CD4-positive, CD25-positive, alpha-beta regulatory T cell (primary cell): Measurements from ENCODE around the gene SLC49A4. TPM values are rescaled to one million over a fixed set of nuclear protein-coding genes. Genes with fewer than 3 reads are reported as not detected.

Experiments
- ATAC-seq, 2 donors: fragments of 150-1000 bp; cut with Tn5 transposase; one replicate each; pipeline ENCODE4 v1.10.0; 2021; ENCODE audit warnings: low read depth in 2 of 2, moderate number of reproducible peaks in 2 of 2, moderate library complexity in 1 of 2
- DNase-seq, 3 donors: peaks; one replicate each; pipeline versions ENCODE4 v3.0.0 to v3.0.0-alpha.2; 2012 to 2022; ENCODE audit warnings: mixed read lengths in 1 of 3
- H3K27ac ChIP-seq: one replicate; pipeline ENCODE4 v1.7.0; 2013; ENCODE audit warnings: mild to moderate bottlenecking, low read length; ENCODE audit not compliant: insufficient read depth, poor library complexity, severe bottlenecking
- H3K27me3 ChIP-seq: one replicate; pipeline ENCODE4 v1.7.0; 2013; ENCODE audit warnings: low read length; ENCODE audit not compliant: control insufficient read depth, insufficient read depth
- H3K36me3 ChIP-seq: one replicate; pipeline ENCODE4 v1.7.0; 2013; ENCODE audit warnings: mild to moderate bottlenecking, low read length, moderate library complexity; ENCODE audit not compliant: control insufficient read depth, insufficient read depth
- H3K4me1 ChIP-seq: 2 replicates; pipeline ENCODE4 v1.7.0; 2013; ENCODE audit warnings: mild to moderate bottlenecking, low read length; ENCODE audit not compliant: insufficient read depth, control insufficient read depth, poor library complexity, severe bottlenecking
- H3K4me3 ChIP-seq: one replicate; pipeline ENCODE4 v1.7.0; 2013; ENCODE audit warnings: low read depth, mild to moderate bottlenecking, low read length, moderate library complexity
- H3K9me3 ChIP-seq, 2 experiments: 1 replicate in 1 of 2; 2 replicates in 1 of 2; pipeline ENCODE4 v1.7.0; 2013; ENCODE audit warnings: low read length in 2 of 2, mild to moderate bottlenecking in 1 of 2, moderate library complexity in 1 of 2; ENCODE audit not compliant: control insufficient read depth in 2 of 2
- H3K27ac Mint-ChIP-seq, 3 donors: one replicate each; pipeline ENCODE4 v1.8.0; 2020 to 2022; ENCODE audit warnings: mild to moderate bottlenecking in 3 of 3, mixed read lengths in 3 of 3, moderate library complexity in 2 of 3
- H3K27me3 Mint-ChIP-seq: one replicate; pipeline ENCODE4 v1.8.0; 2022; ENCODE audit warnings: mild to moderate bottlenecking, mixed read lengths
- H3K36me3 Mint-ChIP-seq: one replicate; pipeline ENCODE4 v1.8.0; 2020; ENCODE audit warnings: mixed read lengths
- H3K4me1 Mint-ChIP-seq, 4 donors: one replicate each; pipeline ENCODE4 v1.8.0; 2020 to 2022; ENCODE audit warnings: mixed read lengths in 4 of 4, mild to moderate bottlenecking in 1 of 4
- H3K4me3 Mint-ChIP-seq, 4 donors: one replicate each; pipeline ENCODE4 v1.8.0; 2020 to 2022; ENCODE audit warnings: mild to moderate bottlenecking in 4 of 4, mixed read lengths in 4 of 4, moderate library complexity in 3 of 4
- H3K9me3 Mint-ChIP-seq, 7 donors: one replicate each; pipeline ENCODE4 v1.8.0; 2020 to 2022; ENCODE audit warnings: mixed read lengths in 7 of 7, mild to moderate bottlenecking in 3 of 7, moderate library complexity in 2 of 7
- polyA plus RNA-seq, 4 donors: library from polyadenylated mRNA; unstranded; fragments of 300-500 nt; fragmentation: Illumina TruSeq; gene quantifications; one replicate each; pipeline ENCODE4 v1.2.3, GENCODE V29; 2021
- total RNA-seq: library from RNA; stranded (reverse); gene quantifications from one replicate; pipeline ENCODE4 v1.2.3, GENCODE V29; 2022

SLC49A4 gene
- total and polyA plus RNA-seq, 5 donors from 2014 or later = 2.3 to 6.3 (median 3.3) TPM

DNA sequence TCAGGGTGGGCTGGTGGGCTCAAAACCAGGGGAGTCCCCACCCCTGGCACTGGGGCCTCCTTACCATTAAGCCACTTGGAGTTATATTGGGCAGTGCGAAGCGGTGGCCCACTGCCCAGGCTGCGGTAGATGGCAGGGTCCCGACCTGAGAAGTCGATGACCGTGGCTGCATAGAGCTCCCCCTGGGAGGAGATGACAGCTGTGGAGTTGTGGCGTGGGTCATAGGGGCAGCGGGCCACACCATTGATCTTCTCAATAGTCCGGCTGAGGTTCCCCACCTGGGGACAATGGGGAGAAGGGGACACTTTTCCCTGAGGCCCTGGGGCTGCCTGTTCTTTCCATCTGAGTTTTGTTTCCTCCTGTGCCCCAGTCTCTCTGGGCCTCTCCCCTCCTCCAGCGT is 132.9 kb downstream of the SLC49A4 start:
- H3K27me3 ChIP-seq = peaks cover 4% of the 10 kb centered on the region
- no peak for DNase-seq
- Mint-ChIP-seq H3K4me3 (no peak overlapping the region), H3K27me3 (peaks cover 18% of the 10 kb centered on the region), H3K4me1 (no peaks in the 10 kb centered on the region), H3K9me3 (peaks cover 0 to 3% (median 0%) of the 10 kb centered on the region in 7 donors), H3K36me3 (no peaks in the 10 kb centered on the region), H3K27ac (no peak overlapping the region)
- no peak for ATAC-seq
- H3K36me3 ChIP-seq = no peaks in the 10 kb centered on the region
- H3K4me3 ChIP-seq = no peak overlapping the region
- H3K27ac ChIP-seq = no peak overlapping the region
- no peaks in the 10 kb centered on the region for H3K9me3 ChIP-seq
- no peaks in the 10 kb centered on the region for H3K4me1 ChIP-seq

DNA sequence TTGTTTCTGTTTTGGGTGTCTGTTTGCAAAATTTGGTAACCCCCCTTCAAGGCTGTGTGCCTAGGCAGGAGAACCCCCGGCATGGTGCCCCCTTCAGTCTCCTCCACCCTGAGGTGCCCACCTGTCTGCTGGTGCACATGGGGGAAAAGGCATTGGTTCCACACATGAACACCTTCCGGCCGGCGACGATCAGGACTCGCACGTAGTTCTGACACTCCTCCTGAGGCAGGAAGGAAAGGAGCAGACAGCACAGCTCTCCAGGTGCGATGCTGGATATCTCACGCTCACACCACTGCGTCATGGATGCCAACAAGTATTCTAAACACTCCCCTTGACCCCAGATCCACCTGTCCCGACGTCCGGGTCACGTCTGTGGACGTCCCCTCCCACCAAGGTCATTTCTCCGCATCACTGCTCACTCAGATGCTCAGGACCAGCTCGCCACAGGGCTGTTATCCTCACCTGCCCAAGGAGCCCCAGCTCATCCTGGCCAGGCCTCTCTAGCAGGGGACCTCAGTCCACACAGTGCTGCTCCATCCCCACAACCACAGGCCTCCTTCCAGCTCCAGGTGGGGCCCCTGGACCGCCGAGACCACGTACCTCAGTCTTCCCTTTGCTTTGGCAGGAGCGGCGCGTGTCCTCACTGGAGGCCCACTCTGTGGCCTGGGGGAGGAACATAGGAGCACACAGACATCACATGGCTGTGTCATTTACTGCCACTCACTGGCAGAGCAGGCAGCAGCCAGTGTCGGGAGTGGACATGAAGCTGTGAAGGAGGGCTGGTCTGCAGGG is 133.7 kb downstream of the SLC49A4 start:
- Histone ChIP-seq H3K9me3 (no peaks in the 10 kb centered on the region), H3K4me3 (no peak overlapping the region), H3K27me3 (no peaks in the 10 kb centered on the region), H3K4me1 (no peaks in the 10 kb centered on the region), H3K27ac (no peak overlapping the region), H3K36me3 (no peaks in the 10 kb centered on the region)
- Mint-ChIP-seq H3K9me3 (peaks cover 0 to 2% (median 0%) of the 10 kb centered on the region in 7 donors), H3K36me3 (no peaks in the 10 kb centered on the region), H3K27me3 (peaks cover 18% of the 10 kb centered on the region), H3K27ac (peak overlapping the region in 1 of 3 donors; percentile 29), H3K4me3 (no peak overlapping the region), H3K4me1 (no peaks in the 10 kb centered on the region)
- ATAC-seq = no peak
- DNase-seq = no peak

DNA sequence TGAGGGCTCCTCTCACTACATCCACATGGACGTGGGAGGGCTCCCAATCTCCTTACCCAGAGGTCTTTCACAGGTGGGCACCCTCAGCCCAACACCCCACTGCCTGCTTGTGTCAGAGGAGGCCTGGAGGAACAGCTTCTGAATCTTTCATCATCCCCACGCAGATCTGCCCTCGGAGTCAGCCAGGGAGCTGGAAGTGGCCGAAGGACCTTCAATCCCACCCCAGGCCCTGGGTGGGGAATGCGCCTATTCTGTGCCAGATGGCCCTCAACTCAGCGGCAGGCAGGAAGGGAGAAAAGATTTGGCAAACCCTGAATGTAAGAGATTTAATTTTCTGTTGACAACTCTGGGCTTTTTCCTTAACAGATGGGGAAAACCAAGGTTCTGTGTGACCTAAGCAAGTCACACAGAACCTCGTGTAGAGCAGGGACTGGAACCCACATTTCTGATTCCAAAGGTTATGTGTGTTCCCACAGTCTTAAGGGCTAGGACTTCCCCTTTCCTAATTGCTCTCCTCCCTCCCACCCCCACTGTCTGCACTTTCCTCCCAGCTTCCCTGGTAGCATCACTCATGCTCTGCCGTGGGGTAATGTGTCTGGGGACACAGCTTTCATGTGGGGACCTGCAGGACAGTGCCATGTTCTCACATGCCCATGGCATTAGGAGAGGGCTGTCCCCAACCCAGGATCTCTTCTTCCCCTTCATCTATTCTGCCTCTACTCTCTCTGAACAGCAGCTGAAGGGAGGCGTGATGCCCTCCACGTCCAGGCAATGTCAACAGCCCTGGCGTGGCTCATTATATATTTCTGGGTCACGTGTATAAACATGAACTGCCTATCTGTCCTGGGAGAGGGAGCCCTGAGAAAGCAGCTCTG is 134.6 kb downstream of the SLC49A4 start:
- DNase-seq = no peak
- no peak for ATAC-seq
- H3K4me3 ChIP-seq = no peak overlapping the region
- Mint-ChIP-seq H3K4me1 (no peaks in the 10 kb centered on the region), H3K36me3 (no peaks in the 10 kb centered on the region), H3K27me3 (peaks cover 18% of the 10 kb centered on the region), H3K4me3 (no peak overlapping the region), H3K9me3 (peaks cover 0 to 2% (median 0%) of the 10 kb centered on the region in 7 donors), H3K27ac (no peak overlapping the region)
- H3K27ac ChIP-seq = no peak overlapping the region
- H3K36me3 ChIP-seq = no peaks in the 10 kb centered on the region
- no peaks in the 10 kb centered on the region for H3K9me3 ChIP-seq
- peaks cover 2% of the 10 kb centered on the region for H3K27me3 ChIP-seq
- no peaks in the 10 kb centered on the region for H3K4me1 ChIP-seq

DNA sequence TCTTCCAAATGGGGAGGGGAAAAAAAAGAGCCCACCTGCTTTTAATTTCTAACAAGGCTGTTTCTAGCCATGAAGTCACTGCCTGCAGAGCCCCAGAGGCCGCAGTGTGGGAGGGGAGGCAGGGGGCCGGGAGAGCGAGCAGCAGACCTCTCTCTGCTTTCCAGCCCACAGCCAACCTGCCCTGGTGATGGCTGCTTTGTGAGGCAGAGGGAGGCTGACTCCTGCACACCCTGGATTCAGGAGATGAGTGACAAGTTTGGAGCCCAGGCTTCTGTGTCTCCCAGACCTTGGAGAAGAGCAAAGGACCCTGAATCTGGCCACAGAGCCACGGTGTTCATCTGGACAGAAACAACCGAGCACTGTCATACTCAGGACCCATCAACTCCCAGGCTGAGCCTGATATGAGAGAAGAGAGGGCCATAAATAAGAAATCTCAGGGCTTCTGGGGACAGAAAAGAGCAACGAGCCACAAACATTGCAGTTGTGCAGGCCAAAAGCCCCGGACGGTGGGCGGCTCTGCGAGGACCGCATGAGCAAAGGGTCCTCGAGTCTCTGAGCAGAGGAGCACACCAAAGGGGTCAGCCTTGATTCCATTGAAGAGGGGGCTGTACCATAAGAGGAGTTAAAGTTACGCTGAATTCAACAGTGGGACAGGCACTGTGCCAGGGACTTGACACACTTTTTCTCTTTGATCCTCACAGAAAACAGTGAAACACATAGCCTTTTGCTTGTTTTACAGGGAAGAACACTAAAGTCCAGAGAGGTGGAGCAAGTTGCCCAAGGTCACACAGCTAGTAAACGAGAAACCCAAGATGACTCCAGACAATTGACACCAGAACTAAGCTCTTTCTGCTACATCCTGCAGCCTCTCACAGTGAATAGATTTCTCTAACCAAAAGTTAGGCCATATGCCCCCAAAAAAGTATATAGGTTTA is 135.5 kb downstream of the SLC49A4 start:
- peaks cover 23% of the 10 kb centered on the region for H3K27me3 Mint-ChIP-seq
- Histone ChIP-seq H3K9me3 (no peaks in the 10 kb centered on the region), H3K27ac (no peak overlapping the region), H3K4me1 (no peaks in the 10 kb centered on the region), H3K4me3 (no peak overlapping the region), H3K36me3 (no peaks in the 10 kb centered on the region), H3K27me3 (peaks cover 2% of the 10 kb centered on the region)
- H3K9me3 Mint-ChIP-seq = peaks cover 0 to 7% (median 0%) of the 10 kb centered on the region in 7 donors
- no peak overlapping the region for H3K27ac Mint-ChIP-seq
- ATAC-seq = no peak
- H3K36me3 Mint-ChIP-seq = no peaks in the 10 kb centered on the region
- DNase-seq = no peak
- H3K4me3 Mint-ChIP-seq = no peak overlapping the region
- H3K4me1 Mint-ChIP-seq = no peaks in the 10 kb centered on the region

Other genes starting within 250 kb of the SLC49A4 start
- gene PARP9, start 230.8 kb upstream of the SLC49A4 start, total RNA-seq = 47.6 TPM
- 10 to 100 TPM; 24.2 to 41.9 (median 37.5) TPM for gene PARP9, start 230.8 kb upstream of the SLC49A4 start, polyA plus RNA-seq
- gene DTX3L, start 230.7 kb upstream of the SLC49A4 start, total RNA-seq = 48.0 TPM
- gene DTX3L, start 230.7 kb upstream of the SLC49A4 start, polyA plus RNA-seq = 10 to 100 TPM; 25.9 to 32.8 (median 29.2) TPM
- 87.0 TPM for gene PARP15, start 217.4 kb upstream of the SLC49A4 start, total RNA-seq
- gene PARP15, start 217.4 kb upstream of the SLC49A4 start, polyA plus RNA-seq = 10 to 100 TPM in 1 of 4 donors, 1 to 10 TPM in 3; 5.2 to 10.7 (median 7.6) TPM
- gene PARP14, start 114.2 kb upstream of the SLC49A4 start, total RNA-seq = 89.7 TPM
- gene PARP14, start 114.2 kb upstream of the SLC49A4 start, polyA plus RNA-seq = 10 to 100 TPM; 14.2 to 20.3 (median 17.6) TPM
- gene HSPBAP1, start 1.2 kb upstream of the SLC49A4 start, total RNA-seq = 25.8 TPM
- 10 to 100 TPM in 2 of 4 donors, 1 to 10 TPM in 2; 8.7 to 13.6 (median 10.3) TPM for gene HSPBAP1, start 1.2 kb upstream of the SLC49A4 start, polyA plus RNA-seq
- not detected for gene SEMA5B, start 232.7 kb downstream of the SLC49A4 start, total RNA-seq
- gene SEMA5B, start 232.7 kb downstream of the SLC49A4 start, polyA plus RNA-seq = under 1 TPM in 1 of 4 donors, not detected in 3; 0.50 TPM